Parathyroid adenoma (tissue), 2 donors: ENCODE results near the gene FAM174B.

Experiments
- H2AFZ ChIP-seq: fragments of 300-600 bp; sonication (generic); one replicate; pipeline ENCODE4 v1.7.0; 2017; ENCODE audit warnings: antibody characterized with exemption, mild to moderate bottlenecking
- H3K27ac ChIP-seq: fragments of 300-600 bp; sonication (generic); one replicate; pipeline ENCODE4 v1.7.0; 2017
- H3K27me3 ChIP-seq: fragments of 300-600 bp; sonication (generic); one replicate; pipeline ENCODE4 v1.7.0; 2017; ENCODE audit warnings: low read length; ENCODE audit not compliant: control insufficient read depth, insufficient read depth
- H3K36me3 ChIP-seq: fragments of 300-600 bp; sonication (generic); one replicate; pipeline ENCODE4 v1.7.0; 2017; ENCODE audit warnings: low read length; ENCODE audit not compliant: control insufficient read depth, insufficient read depth
- H3K4me1 ChIP-seq: fragments of 300-600 bp; sonication (generic); one replicate; pipeline ENCODE4 v1.7.0; 2017; ENCODE audit warnings: control low read depth
- H3K4me2 ChIP-seq: fragments of 300-600 bp; sonication (generic); one replicate; pipeline ENCODE4 v1.7.0; 2017; ENCODE audit warnings: low read length
- H3K4me3 ChIP-seq: fragments of 300-600 bp; sonication (generic); one replicate; pipeline ENCODE4 v1.7.0; 2017; ENCODE audit warnings: low read depth, low read length
- H3K79me2 ChIP-seq: fragments of 300-600 bp; sonication (generic); one replicate; pipeline ENCODE4 v1.7.0; 2017; ENCODE audit warnings: control low read depth
- H3K9ac ChIP-seq: fragments of 300-600 bp; sonication (generic); one replicate; pipeline ENCODE4 v1.7.0; 2017; ENCODE audit warnings: mild to moderate bottlenecking
- H3K9me3 ChIP-seq: fragments of 300-600 bp; sonication (generic); one replicate; pipeline ENCODE4 v1.7.0; 2017; ENCODE audit warnings: low read length; ENCODE audit not compliant: control insufficient read depth
- TF ChIP-seq, protein P1 (sequence below): fragments of 300-600 bp; sonication (generic); IDR thresholded peaks from one replicate; pipeline ENCODE4 v1.7.0; 2017; ENCODE audit warnings: antibody characterized with exemption, mild to moderate bottlenecking
- donor health status: primary hyperparathyroidism.

The FAM174B gene

DNA sequence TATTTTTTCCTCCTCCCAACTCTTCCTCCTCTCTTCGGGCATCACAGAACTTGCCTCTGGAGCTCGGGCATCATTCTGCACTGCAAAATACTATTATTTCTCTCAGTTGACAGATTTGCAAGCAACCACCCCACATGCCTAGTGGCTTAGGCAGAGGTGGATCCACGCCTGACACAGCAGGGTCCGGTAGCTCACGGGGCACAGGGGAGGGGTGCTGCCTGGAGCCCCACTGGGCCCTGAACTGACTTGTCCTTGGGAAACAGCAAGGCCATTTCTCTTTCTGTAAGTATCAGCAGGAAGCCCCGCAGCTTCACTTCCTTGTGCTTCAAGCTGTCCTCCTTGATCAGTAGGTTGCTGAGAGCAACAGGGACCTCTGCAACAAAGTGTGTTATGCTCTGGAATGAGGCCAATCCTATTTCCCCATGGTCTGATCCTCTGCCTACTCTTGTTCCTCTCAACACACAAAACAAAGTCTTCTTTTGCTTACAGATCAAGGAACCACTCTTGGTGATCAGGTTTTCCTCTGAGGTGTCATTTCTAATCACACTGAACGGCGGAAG lies 69.1 kb downstream of the FAM174B start:
- H3K4me3 ChIP-seq: no peak overlapping the region
- H3K79me2 ChIP-seq: no peaks in the 10 kb centered on the region
- no peak overlapping the region for H3K27ac ChIP-seq
- no peak overlapping the region for H3K4me2 ChIP-seq
- H3K36me3 ChIP-seq: no peaks in the 10 kb centered on the region
- no peaks in the 10 kb centered on the region for H3K9me3 ChIP-seq
- no peak overlapping the region for H2AFZ ChIP-seq
- H3K27me3 ChIP-seq: no peaks in the 10 kb centered on the region
- H3K4me1 ChIP-seq: no peaks in the 10 kb centered on the region
- TF ChIP-seq, protein P1, sequence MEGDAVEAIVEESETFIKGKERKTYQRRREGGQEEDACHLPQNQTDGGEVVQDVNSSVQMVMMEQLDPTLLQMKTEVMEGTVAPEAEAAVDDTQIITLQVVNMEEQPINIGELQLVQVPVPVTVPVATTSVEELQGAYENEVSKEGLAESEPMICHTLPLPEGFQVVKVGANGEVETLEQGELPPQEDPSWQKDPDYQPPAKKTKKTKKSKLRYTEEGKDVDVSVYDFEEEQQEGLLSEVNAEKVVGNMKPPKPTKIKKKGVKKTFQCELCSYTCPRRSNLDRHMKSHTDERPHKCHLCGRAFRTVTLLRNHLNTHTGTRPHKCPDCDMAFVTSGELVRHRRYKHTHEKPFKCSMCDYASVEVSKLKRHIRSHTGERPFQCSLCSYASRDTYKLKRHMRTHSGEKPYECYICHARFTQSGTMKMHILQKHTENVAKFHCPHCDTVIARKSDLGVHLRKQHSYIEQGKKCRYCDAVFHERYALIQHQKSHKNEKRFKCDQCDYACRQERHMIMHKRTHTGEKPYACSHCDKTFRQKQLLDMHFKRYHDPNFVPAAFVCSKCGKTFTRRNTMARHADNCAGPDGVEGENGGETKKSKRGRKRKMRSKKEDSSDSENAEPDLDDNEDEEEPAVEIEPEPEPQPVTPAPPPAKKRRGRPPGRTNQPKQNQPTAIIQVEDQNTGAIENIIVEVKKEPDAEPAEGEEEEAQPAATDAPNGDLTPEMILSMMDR: no peak
- H3K9ac ChIP-seq: no peak overlapping the region

DNA sequence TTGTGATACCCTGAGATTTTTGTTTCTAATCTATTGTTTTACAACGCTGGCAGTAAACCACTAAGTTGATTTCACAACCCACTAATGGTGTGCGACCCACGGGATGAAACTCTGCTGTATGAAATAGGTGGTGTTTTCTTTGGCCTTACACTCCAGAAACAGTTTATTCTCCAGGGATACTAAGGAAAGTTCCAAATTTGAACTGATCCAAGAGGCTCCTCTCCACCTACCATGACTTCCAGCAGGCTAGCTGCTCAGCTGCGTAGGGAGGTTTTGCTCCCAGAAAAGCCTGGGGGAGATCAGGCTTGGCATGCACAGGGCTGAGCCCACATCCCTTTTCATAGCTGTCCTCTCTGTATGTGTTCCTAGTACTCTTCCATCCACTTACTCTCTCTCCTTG lies 71.5 kb downstream of the FAM174B start:
- no peaks in the 10 kb centered on the region for H3K27me3 ChIP-seq

DNA sequence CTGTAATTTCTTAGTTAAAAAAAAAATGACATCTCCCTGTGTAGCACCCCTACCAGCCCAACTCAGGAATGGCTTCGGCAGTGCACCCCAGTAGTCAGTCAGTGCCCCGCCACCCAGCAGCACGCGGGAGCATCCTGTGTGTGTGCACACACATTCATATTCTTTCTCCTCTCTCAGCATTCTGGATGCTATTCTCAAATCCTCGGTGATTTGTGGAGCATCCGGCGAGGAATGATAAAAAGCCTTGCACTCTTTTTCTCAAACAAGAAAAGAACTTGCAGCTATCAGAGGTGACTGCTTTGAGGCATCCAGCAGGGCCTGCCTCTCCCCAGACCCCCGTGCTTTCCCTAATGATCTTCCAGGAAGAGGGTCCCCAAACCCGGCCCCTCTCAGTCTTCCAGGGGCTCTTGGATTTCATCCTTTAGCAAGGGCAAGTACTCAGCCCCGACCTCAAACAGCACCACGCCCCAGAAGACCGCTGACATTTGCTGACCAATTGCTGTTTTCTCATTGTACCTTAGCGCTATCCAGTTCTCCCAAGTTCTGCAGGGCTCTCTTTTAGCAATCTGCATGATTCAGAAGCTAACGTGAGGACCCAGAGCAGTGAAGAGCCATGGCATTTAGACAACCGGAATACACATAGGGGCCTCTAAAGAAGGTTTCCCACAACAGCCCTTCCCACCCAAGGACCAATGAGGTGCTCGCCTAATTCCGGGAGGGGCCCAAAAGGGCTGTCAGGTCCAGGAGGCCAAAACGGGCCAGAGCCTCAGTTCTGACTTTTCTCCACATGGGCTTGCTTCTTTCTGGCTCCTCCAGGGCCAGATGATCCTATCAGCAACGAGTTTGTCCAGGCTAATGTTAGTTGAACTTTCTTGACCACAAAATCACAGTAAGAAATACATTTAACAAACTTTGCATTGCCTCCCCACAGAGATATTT lies 72.2 kb downstream of the FAM174B start:
- no peaks in the 10 kb centered on the region for H3K4me1 ChIP-seq
- no peaks in the 10 kb centered on the region for H3K79me2 ChIP-seq
- no peak overlapping the region for H3K27ac ChIP-seq
- no peaks in the 10 kb centered on the region for H3K27me3 ChIP-seq
- H2AFZ ChIP-seq: no peak overlapping the region
- H3K4me3 ChIP-seq: no peak overlapping the region
- H3K9me3 ChIP-seq: no peaks in the 10 kb centered on the region
- no peak overlapping the region for H3K9ac ChIP-seq
- no peak overlapping the region for H3K4me2 ChIP-seq
- no peaks in the 10 kb centered on the region for H3K36me3 ChIP-seq
- TF ChIP-seq, protein P1: no peak

More for the DNA sequence above, 71.5 kb downstream of the FAM174B start:
- Histone ChIP-seq H3K9ac (no peak overlapping the region), H2AFZ (no peak overlapping the region), H3K4me1 (no peaks in the 10 kb centered on the region), H3K9me3 (no peaks in the 10 kb centered on the region), H3K4me2 (no peak overlapping the region), H3K79me2 (no peaks in the 10 kb centered on the region), H3K4me3 (no peak overlapping the region), H3K36me3 (no peaks in the 10 kb centered on the region), H3K27ac (no peak overlapping the region)
- TF ChIP-seq, protein P1: no peak

DNA sequence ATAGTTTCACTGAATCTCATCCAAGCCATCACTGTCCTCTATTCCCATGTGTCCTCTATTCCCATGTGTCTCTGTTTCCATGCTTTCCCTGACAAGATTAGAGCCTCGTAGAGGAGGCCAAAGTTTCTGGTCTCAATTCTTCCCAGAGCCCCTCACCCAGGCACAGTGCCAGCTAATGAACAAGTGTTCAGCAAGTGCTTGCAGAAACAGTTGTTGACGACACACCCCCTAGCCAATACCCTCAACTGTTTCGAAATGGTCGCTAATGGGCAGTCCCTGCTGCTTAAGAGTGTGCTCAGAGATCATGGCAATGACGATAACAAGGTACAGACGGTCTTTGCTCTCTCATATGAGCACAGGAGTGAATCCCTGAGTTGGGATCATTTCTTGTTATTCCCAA lies 73.4 kb downstream of the FAM174B start:
- Histone ChIP-seq H2AFZ (no peak overlapping the region), H3K27ac (no peak overlapping the region), H3K4me3 (no peak overlapping the region), H3K79me2 (no peaks in the 10 kb centered on the region), H3K27me3 (no peaks in the 10 kb centered on the region), H3K36me3 (no peaks in the 10 kb centered on the region), H3K4me1 (no peaks in the 10 kb centered on the region), H3K9me3 (no peaks in the 10 kb centered on the region), H3K9ac (no peak overlapping the region), H3K4me2 (no peak overlapping the region)
- TF ChIP-seq, protein P1: no peak
